ENCODE measurements around the gene SPTLC3.

DNA sequence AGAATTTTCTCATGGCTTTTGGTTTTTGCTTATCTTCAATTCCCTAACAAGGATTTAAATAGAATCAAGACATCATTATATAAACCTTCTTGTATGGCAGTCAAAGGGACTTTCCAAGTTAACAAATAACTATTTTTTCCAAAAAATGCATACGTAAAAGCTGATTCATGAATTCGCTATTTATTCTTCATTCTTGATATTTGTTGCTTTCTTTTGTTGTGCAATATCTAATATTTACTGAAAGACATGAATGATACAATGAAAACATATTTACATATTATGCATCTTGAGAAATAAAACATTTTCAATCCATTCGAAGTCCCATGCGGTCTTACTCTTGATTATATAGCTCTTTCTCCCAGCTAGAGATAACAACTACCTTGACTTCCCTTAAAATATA, 47.0 kb upstream of the SPTLC3 start:
- TF ChIP-seq, protein P1, sequence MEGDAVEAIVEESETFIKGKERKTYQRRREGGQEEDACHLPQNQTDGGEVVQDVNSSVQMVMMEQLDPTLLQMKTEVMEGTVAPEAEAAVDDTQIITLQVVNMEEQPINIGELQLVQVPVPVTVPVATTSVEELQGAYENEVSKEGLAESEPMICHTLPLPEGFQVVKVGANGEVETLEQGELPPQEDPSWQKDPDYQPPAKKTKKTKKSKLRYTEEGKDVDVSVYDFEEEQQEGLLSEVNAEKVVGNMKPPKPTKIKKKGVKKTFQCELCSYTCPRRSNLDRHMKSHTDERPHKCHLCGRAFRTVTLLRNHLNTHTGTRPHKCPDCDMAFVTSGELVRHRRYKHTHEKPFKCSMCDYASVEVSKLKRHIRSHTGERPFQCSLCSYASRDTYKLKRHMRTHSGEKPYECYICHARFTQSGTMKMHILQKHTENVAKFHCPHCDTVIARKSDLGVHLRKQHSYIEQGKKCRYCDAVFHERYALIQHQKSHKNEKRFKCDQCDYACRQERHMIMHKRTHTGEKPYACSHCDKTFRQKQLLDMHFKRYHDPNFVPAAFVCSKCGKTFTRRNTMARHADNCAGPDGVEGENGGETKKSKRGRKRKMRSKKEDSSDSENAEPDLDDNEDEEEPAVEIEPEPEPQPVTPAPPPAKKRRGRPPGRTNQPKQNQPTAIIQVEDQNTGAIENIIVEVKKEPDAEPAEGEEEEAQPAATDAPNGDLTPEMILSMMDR (IDR thresholded peaks at IDR 0.05) = no peak
- TF ChIP-seq POLR2A (IDR thresholded peaks at IDR 0.05) = no peak

Data from Peyer's patch (tissue), 4 donors.